Thoracic aorta (tissue), 2 donors: Measurements from ENCODE around the gene BARX2. TPM values are rescaled to one million over a fixed set of nuclear protein-coding genes. Genes with fewer than 3 reads are reported as not detected.

Experiments used
- ATAC-seq: fragments of 150-250 bp; one replicate; pipeline ENCODE4 v1.8.0; 2017; ENCODE audit warnings: low read depth; ENCODE audit not compliant: insufficient number of reproducible peaks, low FRiP score
- DNase-seq: peaks from one replicate; pipeline ENCODE4 v3.0.0-alpha.2; 2020; ENCODE audit warnings: low spot score
- H3K27ac ChIP-seq, 2 donors: fragments of 200-600 bp; sonication (generic); 1 replicate in 1 of 2; 2 replicates in 1 of 2; pipeline ENCODE4 v1.5.1; 2016; ENCODE audit warnings: mild to moderate bottlenecking in 2 of 2, moderate library complexity in 2 of 2
- H3K27me3 ChIP-seq: fragments of 200-600 bp; sonication (generic); replicated peaks from 2 replicates; pipeline ENCODE4 v1.6.0; 2016; ENCODE audit warnings: mild to moderate bottlenecking; ENCODE audit not compliant: insufficient read depth
- H3K36me3 ChIP-seq: fragments of 200-600 bp; sonication (generic); one replicate; pipeline ENCODE4 v1.5.1; 2016
- H3K4me1 ChIP-seq, 2 donors: fragments of 200-600 bp; sonication (generic); 1 replicate in 1 of 2; 2 replicates in 1 of 2; pipeline versions ENCODE4 v1.5.1 to v1.6.0; 2016; ENCODE audit warnings: low read depth in 2 of 2, mild to moderate bottlenecking in 1 of 2; ENCODE audit not compliant: control insufficient read depth in 1 of 2
- H3K4me3 ChIP-seq: fragments of 200-600 bp; sonication (generic); 2 replicates; pipeline ENCODE4 v1.5.1; 2016; ENCODE audit warnings: mild to moderate bottlenecking
- H3K9me3 ChIP-seq: fragments of 200-600 bp; sonication (generic); 2 replicates; pipeline ENCODE4 v1.5.1; 2016
- CTCF ChIP-seq: fragments of 200-600 bp; sonication (generic); IDR thresholded peaks from one replicate; pipeline ENCODE4 v1.5.1; 2019; ENCODE audit warnings: antibody characterized with exemption
- total RNA-seq, 2 donors: library from RNA; depleted of rRNA; stranded (reverse); fragments of >200 nt; gene quantifications; one replicate each; pipeline versions ENCODE4 v1.1.0 to v1.2.3, GENCODE V29; 2016

The BARX2 gene
- total RNA-seq, 2 donors from 2014 or later = not detected

- Histone ChIP-seq H3K4me1 (no peaks in the 10 kb centered on the region), H3K27ac (no peak overlapping the region), H3K4me3 (no peak overlapping the region), H3K9me3 (no peaks in the 10 kb centered on the region), H3K36me3 (no peaks in the 10 kb centered on the region), H3K27me3 (no peaks in the 10 kb centered on the region)
- no peak for TF ChIP-seq CTCF
- DNase-seq = no peak
- ATAC-seq = no peak
Observed at GRCh38 chr11:129391360-129391759, 15.7 kb downstream of the BARX2 start.

- no peak for ATAC-seq
- no peak for TF ChIP-seq CTCF
- H3K4me3 ChIP-seq = no peak overlapping the region
- H3K27ac ChIP-seq = no peak overlapping the region
- no peaks in the 10 kb centered on the region for H3K36me3 ChIP-seq
- no peak for DNase-seq
- H3K9me3 ChIP-seq = no peaks in the 10 kb centered on the region
- H3K27me3 ChIP-seq = no peaks in the 10 kb centered on the region
- no peaks in the 10 kb centered on the region for H3K4me1 ChIP-seq
Observed at GRCh38 chr11:129391821-129392220, 16.2 kb downstream of the BARX2 start.

GRCh38 chr11:129392995-129393394 is 17.3 kb downstream of the BARX2 start:
- no peak for ATAC-seq
- TF ChIP-seq CTCF = no peak
- no peak overlapping the region for H3K4me3 ChIP-seq
- H3K27me3 ChIP-seq = no peaks in the 10 kb centered on the region
- no peaks in the 10 kb centered on the region for H3K4me1 ChIP-seq
- DNase-seq = no peak
- H3K36me3 ChIP-seq = no peaks in the 10 kb centered on the region
- H3K27ac ChIP-seq = no peak overlapping the region
- no peaks in the 10 kb centered on the region for H3K9me3 ChIP-seq

GRCh38 chr11:129394709-129395108 is 19.1 kb downstream of the BARX2 start:
- Histone ChIP-seq H3K27me3 (no peaks in the 10 kb centered on the region), H3K4me3 (no peak overlapping the region), H3K9me3 (no peaks in the 10 kb centered on the region), H3K36me3 (no peaks in the 10 kb centered on the region), H3K27ac (no peak overlapping the region), H3K4me1 (no peaks in the 10 kb centered on the region)
- DNase-seq = no peak
- no peak for TF ChIP-seq CTCF
- no peak for ATAC-seq

GRCh38 chr11:129395432-129395831 is 19.8 kb downstream of the BARX2 start:
- ATAC-seq = no peak
- H3K27me3 ChIP-seq = no peaks in the 10 kb centered on the region
- no peak for TF ChIP-seq CTCF

More at GRCh38 chr11:129395432-129395831, 19.8 kb downstream of the BARX2 start:
- no peaks in the 10 kb centered on the region for H3K9me3 ChIP-seq
- H3K27ac ChIP-seq = no peak overlapping the region
- no peak for DNase-seq
- H3K36me3 ChIP-seq = no peaks in the 10 kb centered on the region
- no peaks in the 10 kb centered on the region for H3K4me1 ChIP-seq
- no peak overlapping the region for H3K4me3 ChIP-seq
